ENCODE measurements around the gene NR2C2AP. TPM values are rescaled to one million over a fixed set of nuclear protein-coding genes. Genes with fewer than 3 reads are reported as not detected.
A peak's percentile ranks its signal among the peaks of the same experiment; 100 is the strongest.

Gene NR2C2AP
- total and polyA plus RNA-seq, 2 of the 13 experiments (the other 11 are each of a cell fraction or from before 2014, with no cell fraction given) = 12.2 to 26.8 TPM

DNA sequence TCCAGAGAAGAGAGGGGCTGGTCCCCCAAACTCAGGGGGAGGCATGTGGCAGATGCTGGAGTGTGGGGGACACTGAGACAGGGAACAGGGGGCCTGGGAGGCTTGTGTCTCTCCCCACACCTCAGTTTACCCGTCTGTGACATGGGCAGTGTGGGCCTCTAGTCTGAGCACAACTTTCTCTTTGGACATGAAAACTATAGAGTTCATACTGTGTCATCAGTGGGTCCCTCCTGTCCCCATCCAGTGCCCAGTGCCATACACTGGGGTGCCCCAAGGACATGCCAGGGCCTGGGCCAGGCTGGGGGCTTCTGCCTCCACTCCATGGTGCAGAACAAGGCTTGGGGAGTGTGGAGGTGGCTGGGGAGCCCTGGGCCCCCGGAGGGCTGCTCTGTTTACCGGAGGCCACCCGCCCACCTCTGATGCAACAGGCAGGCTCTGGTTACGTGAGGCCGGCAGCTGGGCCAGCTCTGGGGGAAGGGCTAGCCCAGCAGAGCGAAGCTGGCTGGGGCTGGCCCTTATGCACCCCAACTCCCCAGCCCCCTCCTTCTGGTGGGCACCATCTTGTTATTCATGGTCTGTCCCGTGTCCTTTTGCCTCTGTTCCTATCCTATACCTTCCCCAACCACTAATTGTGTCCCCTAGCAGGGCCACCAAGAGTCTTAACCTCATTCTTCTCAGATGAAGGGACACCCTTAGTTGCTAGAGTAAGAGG lies 31.2 kb downstream of the NR2C2AP start (continued):
- TF ChIP-seq SIN3A (IDR thresholded peaks at IDR 0.05; ENCODE audit: borderline replicate concordance, low read depth, low read length) (peak; percentile 16; the same call in 1 of the 2 replicates), FOXA1 (IDR thresholded peaks at IDR 0.05) (no peak), FOXA1 (CRISPR knock-in tag; IDR thresholded peaks at IDR 0.05) (peak; percentile 95), ZBTB20 (CRISPR knock-in tag; IDR thresholded peaks at IDR 0.05; ENCODE audit: borderline replicate concordance, low read depth) (no peak), SMAD3 (CRISPR knock-in tag; IDR thresholded peaks at IDR 0.05) (peak; percentile 83), KLF6 (CRISPR knock-in tag; IDR thresholded peaks at IDR 0.05) (peak; percentile 91), NFIC (IDR thresholded peaks at IDR 0.05; ENCODE audit: low read length) (no peak), ZNF891 (CRISPR knock-in tag; IDR thresholded peaks at IDR 0.05) (no peak), STAG1 (CRISPR knock-in tag; IDR thresholded peaks at IDR 0.05) (no peak), SIX1 (CRISPR knock-in tag; IDR thresholded peaks at IDR 0.05; ENCODE audit: borderline replicate concordance) (peak; percentile 88), REPIN1 (CRISPR knock-in tag; IDR thresholded peaks at IDR 0.05; ENCODE audit: borderline replicate concordance, low read depth) (peak; percentile 64; the same call in 1 of the 2 replicates), IRX3 (CRISPR knock-in tag; IDR thresholded peaks at IDR 0.05; ENCODE audit: borderline replicate concordance, low read depth) (no peak), ZFP62 (CRISPR knock-in tag; IDR thresholded peaks at IDR 0.05) (no peak), FOXP1 (IDR thresholded peaks at IDR 0.05) (no peak), FOXP1 (CRISPR knock-in tag; IDR thresholded peaks at IDR 0.05) (peak; percentile 62), BRD4 (CRISPR knock-in tag; IDR thresholded peaks at IDR 0.05) (peak; percentile 39; the same call in 1 of the 2 replicates), MED1 (CRISPR knock-in tag; IDR thresholded peaks at IDR 0.05) (peak; percentile 67; the same call in 1 of the 2 replicates), NR2F6 (IDR thresholded peaks at IDR 0.05) (no peak), NR2F6 (CRISPR knock-in tag; IDR thresholded peaks at IDR 0.05) (peak; percentile 81)
- TF ChIP-seq, protein P1, sequence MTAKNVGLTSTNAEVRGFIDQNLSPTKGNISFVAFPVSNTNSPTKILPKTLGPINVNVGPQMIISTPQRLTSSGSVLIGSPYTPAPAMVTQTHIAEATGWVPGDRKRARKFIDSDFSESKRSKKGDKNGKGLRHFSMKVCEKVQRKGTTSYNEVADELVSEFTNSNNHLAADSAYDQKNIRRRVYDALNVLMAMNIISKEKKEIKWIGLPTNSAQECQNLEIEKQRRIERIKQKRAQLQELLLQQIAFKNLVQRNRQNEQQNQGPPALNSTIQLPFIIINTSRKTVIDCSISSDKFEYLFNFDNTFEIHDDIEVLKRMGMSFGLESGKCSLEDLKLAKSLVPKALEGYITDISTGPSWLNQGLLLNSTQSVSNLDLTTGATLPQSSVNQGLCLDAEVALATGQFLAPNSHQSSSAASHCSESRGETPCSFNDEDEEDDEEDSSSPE (CRISPR knock-in tag; IDR thresholded peaks at IDR 0.05) = 0 out of 2 replicates have a peak, but pooled peaks have one; percentile 17
- TF ChIP-seq, protein P2, sequence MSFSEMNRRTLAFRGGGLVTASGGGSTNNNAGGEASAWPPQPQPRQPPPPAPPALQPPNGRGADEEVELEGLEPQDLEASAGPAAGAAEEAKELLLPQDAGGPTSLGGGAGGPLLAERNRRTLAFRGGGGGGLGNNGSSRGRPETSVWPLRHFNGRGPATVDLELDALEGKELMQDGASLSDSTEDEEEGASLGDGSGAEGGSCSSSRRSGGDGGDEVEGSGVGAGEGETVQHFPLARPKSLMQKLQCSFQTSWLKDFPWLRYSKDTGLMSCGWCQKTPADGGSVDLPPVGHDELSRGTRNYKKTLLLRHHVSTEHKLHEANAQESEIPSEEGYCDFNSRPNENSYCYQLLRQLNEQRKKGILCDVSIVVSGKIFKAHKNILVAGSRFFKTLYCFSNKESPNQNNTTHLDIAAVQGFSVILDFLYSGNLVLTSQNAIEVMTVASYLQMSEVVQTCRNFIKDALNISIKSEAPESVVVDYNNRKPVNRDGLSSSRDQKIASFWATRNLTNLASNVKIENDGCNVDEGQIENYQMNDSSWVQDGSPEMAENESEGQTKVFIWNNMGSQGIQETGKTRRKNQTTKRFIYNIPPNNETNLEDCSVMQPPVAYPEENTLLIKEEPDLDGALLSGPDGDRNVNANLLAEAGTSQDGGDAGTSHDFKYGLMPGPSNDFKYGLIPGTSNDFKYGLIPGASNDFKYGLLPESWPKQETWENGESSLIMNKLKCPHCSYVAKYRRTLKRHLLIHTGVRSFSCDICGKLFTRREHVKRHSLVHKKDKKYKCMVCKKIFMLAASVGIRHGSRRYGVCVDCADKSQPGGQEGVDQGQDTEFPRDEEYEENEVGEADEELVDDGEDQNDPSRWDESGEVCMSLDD (CRISPR knock-in tag; IDR thresholded peaks at IDR 0.05; ENCODE audit: borderline replicate concordance) = peak; percentile 95

Measured in HepG2 (cell line).